Posterior cingulate gyrus (tissue), 11 donors: ENCODE data around the gene SLC9A4.

Experiments
- DNase-seq, 10 donors: peaks; one replicate each; pipeline versions ENCODE4 v3.0.0 to v3.0.0-alpha.2; 2020 to 2021; ENCODE audit warnings: mixed read lengths in 3 of 10
- intact Hi-C: fragments of 100-400 bp; cut with DNase I; formaldehyde crosslinking; loops from one replicate; pipeline ENCODE4 v1.15.1; 2023

SLC9A4 gene

DNA sequence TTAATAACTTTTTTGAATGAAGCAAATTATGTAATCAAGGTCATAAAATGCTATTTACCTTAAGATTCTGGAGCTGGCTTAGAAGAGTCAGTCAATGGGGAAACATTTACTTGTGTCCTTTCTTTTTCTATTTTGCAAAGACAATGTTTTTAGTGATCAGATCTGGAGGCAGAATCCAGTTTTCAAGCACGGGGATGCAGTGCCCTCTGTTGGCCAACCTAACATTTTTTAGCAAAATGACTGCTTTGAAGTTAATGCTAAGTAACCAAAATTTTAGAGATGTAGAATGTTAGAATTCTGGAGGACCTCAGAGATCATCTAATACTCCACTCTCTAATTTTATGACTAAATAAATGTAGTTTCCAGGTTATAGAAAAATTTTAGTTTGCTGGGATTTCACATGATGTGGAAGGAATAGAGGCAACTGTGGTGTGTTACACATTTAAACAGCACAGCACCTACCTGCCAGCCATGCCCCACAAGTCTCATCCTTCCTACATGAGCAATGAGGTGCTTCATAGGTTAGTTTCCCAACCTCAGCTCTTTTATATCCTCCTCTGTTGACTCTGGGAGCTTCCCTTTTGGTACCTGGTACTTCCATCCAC, 23.6 kb upstream of the SLC9A4 start:
- intact Hi-C loops, result loop anchor here (2.0 kb wide), 1 partner anchor 427 kb away; no protein-coding TSS in a partner anchor
- DNase-seq, result peak in 8 of 10 donors; percentile 11 to 87 (median 56)

- intact Hi-C loops, result no loop called here
- DNase-seq, result no peak
Observed at GRCh38 chr2:102451968-102452367, 21.1 kb upstream of the SLC9A4 start.

DNA sequence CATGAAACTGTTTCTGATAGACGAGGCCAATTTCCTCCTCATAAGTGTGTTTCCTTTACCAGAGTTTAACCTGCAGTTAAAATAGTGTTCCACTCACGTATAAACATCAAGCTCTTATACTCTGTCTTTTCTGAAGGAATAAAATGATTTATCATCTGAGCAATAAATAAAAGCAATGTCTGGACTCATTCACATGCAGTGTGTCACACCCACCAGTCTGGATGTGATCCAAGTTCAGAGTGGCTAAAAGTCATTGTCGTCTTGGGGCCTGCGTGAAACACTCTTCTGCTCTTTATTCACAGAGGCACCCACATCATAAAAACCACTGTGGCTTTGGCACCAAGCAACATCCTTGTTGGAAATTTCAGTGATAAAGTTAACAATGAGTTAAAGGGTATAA, 19.5 kb upstream of the SLC9A4 start:
- intact Hi-C loops, result no loop called here
- no peak for DNase-seq

DNA sequence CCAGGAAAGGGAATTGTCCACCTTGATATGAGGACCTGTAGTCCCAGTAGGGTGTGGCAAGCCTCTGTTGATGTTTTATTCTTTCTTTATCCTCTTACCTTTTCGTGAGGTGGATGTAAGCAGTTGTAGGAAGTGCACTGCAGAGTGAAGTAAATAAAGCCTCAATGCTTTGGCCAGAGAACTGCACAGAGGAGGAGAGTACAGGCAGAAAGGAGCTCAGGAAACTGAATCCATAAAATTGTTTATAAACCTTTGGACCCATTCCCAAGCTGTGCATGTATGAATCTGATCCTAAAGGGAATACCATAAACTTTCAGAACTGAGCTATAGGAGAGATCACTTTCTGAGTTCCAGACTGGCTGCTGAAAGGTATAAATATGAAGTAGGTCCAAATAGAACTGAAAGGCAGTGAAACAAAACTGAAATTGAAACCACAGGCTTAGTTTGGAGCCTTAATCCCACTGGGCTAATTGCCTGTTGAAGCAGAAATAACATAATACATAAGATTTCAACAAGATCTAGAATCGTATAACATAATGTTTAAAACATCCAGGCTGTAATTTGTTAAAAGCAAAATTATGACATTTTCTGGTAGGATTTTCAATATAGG, 17.9 kb upstream of the SLC9A4 start:
- DNase-seq, result no peak
- intact Hi-C loops, result no loop called here

DNA sequence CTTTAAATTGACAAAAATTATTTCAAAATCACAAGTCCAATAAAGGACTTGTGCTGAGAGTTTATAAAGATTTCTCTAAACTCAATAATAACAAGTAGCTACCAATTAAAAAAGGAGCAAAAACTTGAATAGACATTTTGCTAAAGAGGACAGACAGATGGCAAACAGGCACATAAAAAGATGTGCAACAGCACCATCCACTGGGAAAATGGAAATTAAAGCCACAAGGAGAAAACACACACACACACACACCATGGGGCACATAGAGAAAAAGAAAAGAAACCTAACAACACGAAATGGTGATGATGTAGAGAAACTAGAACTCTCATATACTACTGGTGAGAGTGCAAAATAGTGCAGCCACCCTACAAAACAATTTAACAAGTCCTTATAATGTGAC, 12.6 kb upstream of the SLC9A4 start:
- intact Hi-C loops, result no loop called here
- no peak for DNase-seq

GRCh38 chr2:102461188-102461587, 11.8 kb upstream of the SLC9A4 start:
- no peak for DNase-seq
- intact Hi-C loops, result no loop called here

DNA sequence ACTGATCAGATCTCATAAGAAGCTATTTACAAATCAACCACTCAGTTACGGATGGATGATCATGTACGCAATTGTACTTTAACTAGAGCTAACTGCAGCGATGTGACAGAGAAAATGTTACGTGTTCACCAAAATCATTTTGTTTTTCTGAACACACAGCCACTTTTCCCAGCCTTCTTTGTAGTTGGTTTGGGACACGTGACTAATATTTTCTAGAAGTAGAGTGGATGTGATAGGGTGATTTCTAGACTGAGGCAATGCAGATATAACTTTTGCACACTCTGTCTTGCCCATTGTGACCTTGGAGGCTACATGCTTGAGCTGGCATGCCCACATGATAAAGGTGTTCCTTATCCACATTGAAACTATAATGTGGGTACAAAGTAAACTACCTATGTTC, 9.9 kb upstream of the SLC9A4 start:
- no peak for DNase-seq
- intact Hi-C loops, result no loop called here

- intact Hi-C loops, result loop anchor here (5.0 kb wide), 2 partner anchors 147 to 232 kb away; partner anchors contain the start of gene SLC9A2
Observed at GRCh38 chr2:102470168-102470567, 2.9 kb upstream of the SLC9A4 start.

GRCh38 chr2:102473631-102474030, 605 bp downstream of the SLC9A4 start:
- DNase-seq, result no peak
- intact Hi-C loops, result loop anchor here (5.0 kb wide), 2 partner anchors 144 to 229 kb away; partner anchors contain the start of gene SLC9A2

More at GRCh38 chr2:102470168-102470567, 2.9 kb upstream of the SLC9A4 start:
- DNase-seq, result no peak

GRCh38 chr2:102474785-102475184, 1.8 kb downstream of the SLC9A4 start:
- intact Hi-C loops, result loop anchor here (5.0 kb wide), 2 partner anchors 143 to 228 kb away; partner anchors contain the start of gene SLC9A2

GRCh38 chr2:102478686-102479470, 5.9 kb downstream of the SLC9A4 start:
- DNase-seq, result peak in 2 of 10 donors; percentile 76 to 77
- intact Hi-C loops, result no loop called here

More at GRCh38 chr2:102474785-102475184, 1.8 kb downstream of the SLC9A4 start:
- no peak for DNase-seq

DNA sequence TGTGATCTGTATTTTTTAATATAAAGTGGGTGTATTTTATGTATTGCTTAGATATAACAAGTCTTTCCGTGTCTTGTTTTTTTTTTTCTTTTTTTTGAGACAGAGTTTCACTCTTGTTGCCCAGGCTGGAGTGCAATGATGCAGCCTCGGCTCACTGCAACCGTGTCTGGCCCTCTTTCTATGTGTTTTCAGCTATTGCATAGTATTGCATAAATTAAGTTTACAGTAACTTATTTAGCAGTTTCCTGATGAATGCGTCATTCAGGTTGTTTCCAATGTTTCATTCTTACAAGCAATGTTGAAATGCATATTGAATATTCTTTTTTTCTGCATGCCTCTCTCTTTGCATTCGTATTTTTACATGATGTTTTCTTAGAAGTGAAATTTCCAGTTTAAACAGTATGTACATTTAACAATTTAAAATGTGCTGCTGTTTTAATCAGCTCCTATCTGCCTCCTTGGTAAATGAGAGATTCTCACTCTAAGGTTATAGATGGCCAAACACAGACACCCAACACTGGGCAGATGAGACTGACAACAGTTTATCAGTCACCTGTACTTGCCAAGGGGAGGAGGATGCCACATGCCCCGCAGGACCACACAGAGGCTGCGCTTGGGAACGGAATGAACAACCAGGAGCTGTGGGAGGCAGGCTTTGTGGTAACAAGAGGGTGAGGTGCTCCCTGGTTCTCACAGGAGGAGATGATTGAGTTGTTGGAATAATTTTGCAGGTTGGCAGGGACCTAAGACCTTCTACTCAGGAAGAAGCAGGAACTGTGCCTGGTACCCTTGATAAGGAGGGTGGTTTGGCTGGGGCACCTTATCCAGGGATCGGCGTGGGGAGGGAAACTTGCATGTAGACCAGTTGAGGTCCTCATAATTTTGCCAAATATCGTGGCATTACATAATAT, 7.5 kb downstream of the SLC9A4 start:
- intact Hi-C loops, result no loop called here
- DNase-seq, result no peak

- intact Hi-C loops, result no loop called here
- no peak for DNase-seq
Observed at GRCh38 chr2:102481931-102482330, 8.9 kb downstream of the SLC9A4 start.

DNA sequence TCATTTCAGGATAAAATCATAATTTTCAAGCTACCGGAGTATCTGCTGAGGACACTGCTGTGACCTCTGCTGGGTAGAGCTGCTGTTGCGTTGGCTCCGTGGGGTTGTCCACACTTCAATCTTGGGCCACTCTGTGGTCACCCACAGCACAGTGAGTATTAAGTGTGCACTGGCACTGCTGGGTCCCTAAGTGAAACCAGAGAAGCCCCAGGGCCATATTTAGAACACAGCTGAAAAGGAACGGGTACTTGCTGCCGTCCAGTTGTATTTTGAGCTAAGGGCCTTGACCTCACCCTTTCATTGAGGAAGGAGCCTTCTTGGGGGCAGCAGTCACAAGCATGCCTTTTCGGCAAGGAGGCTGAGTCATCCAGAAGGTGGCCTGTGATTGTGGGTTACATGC, 10.1 kb downstream of the SLC9A4 start:
- no peak for DNase-seq
- intact Hi-C loops, result no loop called here

GRCh38 chr2:102484310-102485061, 11.5 kb downstream of the SLC9A4 start:
- no peak for DNase-seq
- intact Hi-C loops, result no loop called here

GRCh38 chr2:102485147-102485785, 12.2 kb downstream of the SLC9A4 start:
- no peak for DNase-seq
- intact Hi-C loops, result no loop called here

DNA sequence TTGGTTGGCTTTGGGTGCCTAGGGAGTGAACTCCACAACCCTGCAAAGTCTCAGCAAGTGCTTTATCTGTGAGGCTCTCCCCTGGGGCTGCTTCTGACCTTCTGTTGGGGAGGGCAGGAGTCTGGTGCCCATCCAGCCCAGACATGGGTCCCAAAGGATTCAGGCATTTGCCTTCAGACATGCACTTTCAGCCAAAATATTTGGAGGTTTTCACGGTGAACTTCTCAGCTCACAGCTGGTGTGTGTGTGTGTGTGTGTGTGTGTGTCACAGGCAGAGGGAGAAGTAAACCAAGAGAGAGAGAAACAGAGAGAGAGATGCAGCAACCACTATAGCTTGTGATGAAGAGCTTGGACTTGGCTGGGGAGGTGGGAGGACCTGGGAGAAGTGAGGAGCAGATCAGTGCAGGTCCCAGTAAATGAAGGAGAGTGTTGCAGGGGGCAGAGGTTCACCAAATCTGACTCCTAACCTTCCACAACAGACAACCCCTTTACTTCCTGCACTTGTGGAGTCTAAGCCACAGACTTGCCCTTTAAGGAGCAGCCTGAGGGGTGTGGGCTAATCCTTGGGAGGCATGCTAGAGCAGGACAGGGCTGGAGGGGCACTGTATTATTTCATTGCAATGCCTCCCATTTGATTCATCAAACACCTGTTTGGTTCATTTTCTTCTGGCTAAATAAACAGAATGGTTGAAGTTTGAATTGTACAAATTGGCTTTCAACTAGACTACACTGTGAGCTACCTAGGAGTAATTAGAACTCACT, 14.1 kb downstream of the SLC9A4 start:
- DNase-seq, result no peak
- intact Hi-C loops, result no loop called here

- DNase-seq, result no peak
- intact Hi-C loops, result no loop called here
Observed at GRCh38 chr2:102487761-102488462, 14.9 kb downstream of the SLC9A4 start.
